Measurements from ENCODE around the gene CCDC68. TPM values are rescaled to one million over a fixed set of nuclear protein-coding genes. Genes with fewer than 3 reads are reported as not detected.

CCDC68 gene
- total RNA-seq, 1 donor from 2014 or later, result not detected

DNA sequence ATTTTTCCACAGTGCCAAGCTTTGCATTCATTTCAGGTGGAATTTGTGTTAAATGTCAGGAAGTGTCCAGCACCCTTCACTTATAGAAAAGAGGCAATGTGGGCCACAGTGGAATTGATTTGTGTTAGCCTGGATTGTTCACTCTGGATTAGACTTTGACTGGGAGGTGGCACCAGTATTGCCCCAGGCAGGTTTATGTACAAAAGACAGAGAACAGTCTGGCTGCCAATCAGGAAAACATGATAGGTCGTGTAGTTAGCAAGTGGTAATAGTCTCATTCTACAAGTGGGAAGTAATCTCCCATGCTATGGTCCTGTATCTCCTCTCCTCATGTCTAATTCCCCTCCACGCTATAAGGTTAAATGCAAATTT, 85.4 kb downstream of the CCDC68 start:
- Mint-ChIP-seq H3K27me3 (ENCODE audit: low read depth) (peaks cover 2% of the 10 kb centered on the region), H3K4me3 (ENCODE audit: unreplicated experiment) (no peak overlapping the region), H3K27ac (ENCODE audit: unreplicated experiment) (no peak overlapping the region), H3K9me3 (ENCODE audit: low read depth) (peaks cover 3% of the 10 kb centered on the region), H3K36me3 (ENCODE audit: low read depth) (no peaks in the 10 kb centered on the region), H3K4me1 (ENCODE audit: low read depth) (no peaks in the 10 kb centered on the region)
- TF ChIP-seq, protein P1, sequence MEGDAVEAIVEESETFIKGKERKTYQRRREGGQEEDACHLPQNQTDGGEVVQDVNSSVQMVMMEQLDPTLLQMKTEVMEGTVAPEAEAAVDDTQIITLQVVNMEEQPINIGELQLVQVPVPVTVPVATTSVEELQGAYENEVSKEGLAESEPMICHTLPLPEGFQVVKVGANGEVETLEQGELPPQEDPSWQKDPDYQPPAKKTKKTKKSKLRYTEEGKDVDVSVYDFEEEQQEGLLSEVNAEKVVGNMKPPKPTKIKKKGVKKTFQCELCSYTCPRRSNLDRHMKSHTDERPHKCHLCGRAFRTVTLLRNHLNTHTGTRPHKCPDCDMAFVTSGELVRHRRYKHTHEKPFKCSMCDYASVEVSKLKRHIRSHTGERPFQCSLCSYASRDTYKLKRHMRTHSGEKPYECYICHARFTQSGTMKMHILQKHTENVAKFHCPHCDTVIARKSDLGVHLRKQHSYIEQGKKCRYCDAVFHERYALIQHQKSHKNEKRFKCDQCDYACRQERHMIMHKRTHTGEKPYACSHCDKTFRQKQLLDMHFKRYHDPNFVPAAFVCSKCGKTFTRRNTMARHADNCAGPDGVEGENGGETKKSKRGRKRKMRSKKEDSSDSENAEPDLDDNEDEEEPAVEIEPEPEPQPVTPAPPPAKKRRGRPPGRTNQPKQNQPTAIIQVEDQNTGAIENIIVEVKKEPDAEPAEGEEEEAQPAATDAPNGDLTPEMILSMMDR (IDR thresholded peaks at IDR 0.05), result no peak
- no peak for DNase-seq (ENCODE audit: low spot score)

DNA sequence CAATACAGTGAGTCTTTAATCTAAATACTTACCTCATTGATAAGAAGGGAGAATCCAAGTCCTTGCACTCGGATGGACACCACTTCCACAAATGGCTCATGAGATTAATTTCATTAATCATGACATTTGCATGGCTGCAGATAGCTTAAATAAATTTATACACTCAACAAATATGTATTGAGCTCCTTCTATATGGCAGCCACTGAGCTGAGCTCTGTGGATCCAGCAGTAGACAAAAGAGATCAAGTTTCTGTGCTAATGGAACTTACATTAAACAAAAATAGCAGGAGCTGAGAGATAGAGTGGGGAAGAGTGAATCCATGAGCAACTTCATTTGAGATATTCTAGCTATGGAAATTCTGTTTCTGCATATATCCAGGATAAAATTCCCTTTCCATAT, 86.6 kb downstream of the CCDC68 start:
- Mint-ChIP-seq H3K4me1 (ENCODE audit: low read depth) (no peaks in the 10 kb centered on the region), H3K4me3 (ENCODE audit: unreplicated experiment) (no peak overlapping the region), H3K9me3 (ENCODE audit: low read depth) (peaks cover 5% of the 10 kb centered on the region), H3K27me3 (ENCODE audit: low read depth) (peaks cover 2% of the 10 kb centered on the region), H3K36me3 (ENCODE audit: low read depth) (no peaks in the 10 kb centered on the region), H3K27ac (ENCODE audit: unreplicated experiment) (no peak overlapping the region)
- TF ChIP-seq, protein P1 (IDR thresholded peaks at IDR 0.05), result no peak
- DNase-seq (ENCODE audit: low spot score), result no peak

DNA sequence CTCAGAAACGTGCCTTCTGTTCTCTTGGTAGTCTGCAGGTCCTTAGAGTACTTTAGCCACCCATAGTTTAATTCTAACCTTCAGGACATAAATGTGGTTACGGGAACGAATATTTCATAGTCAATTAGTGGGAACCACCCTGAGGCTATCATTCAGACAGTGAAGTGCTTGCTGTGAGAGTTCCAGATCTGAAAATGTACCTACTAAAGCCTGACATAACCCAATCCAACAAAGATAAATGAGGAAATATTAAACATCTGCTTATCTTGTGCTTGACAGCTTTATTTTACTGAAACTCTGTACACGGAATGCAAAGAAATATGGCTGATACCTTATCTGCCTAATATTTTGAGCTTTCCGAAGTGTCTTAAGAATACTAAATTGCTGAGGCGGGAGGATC, 88.0 kb downstream of the CCDC68 start:
- no peak overlapping the region for H3K4me3 Mint-ChIP-seq (ENCODE audit: unreplicated experiment)
- TF ChIP-seq, protein P1 (IDR thresholded peaks at IDR 0.05), result no peak
- H3K4me1 Mint-ChIP-seq (ENCODE audit: low read depth), result no peaks in the 10 kb centered on the region
- peaks cover 4% of the 10 kb centered on the region for H3K27me3 Mint-ChIP-seq (ENCODE audit: low read depth)
- no peak overlapping the region for H3K27ac Mint-ChIP-seq (ENCODE audit: unreplicated experiment)
- H3K36me3 Mint-ChIP-seq (ENCODE audit: low read depth), result peaks cover 2% of the 10 kb centered on the region
- H3K9me3 Mint-ChIP-seq (ENCODE audit: low read depth), result peaks cover 5% of the 10 kb centered on the region
- DNase-seq (ENCODE audit: low spot score), result no peak

DNA sequence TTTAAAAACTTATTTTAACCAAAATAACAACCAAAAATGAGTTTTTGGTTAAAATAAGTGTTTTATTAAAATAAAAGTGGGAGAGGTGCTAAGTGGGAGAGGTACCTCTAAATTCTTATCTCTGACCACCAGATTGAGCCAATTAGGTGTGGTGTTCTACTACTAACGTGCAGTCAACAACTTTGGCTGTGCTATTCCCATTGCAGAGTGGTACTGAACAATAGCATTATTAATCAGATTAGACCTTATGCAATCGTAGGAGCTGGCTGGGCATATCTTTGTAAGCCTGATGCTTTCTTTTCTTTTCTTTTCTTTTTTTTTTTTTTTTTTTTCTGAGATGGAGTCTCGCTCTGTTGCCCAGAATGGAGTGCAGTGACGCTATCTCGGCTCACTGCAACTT, 92.1 kb downstream of the CCDC68 start:
- H3K36me3 Mint-ChIP-seq (ENCODE audit: low read depth), result peaks cover 2% of the 10 kb centered on the region
- H3K9me3 Mint-ChIP-seq (ENCODE audit: low read depth), result peaks cover 5% of the 10 kb centered on the region

DNA sequence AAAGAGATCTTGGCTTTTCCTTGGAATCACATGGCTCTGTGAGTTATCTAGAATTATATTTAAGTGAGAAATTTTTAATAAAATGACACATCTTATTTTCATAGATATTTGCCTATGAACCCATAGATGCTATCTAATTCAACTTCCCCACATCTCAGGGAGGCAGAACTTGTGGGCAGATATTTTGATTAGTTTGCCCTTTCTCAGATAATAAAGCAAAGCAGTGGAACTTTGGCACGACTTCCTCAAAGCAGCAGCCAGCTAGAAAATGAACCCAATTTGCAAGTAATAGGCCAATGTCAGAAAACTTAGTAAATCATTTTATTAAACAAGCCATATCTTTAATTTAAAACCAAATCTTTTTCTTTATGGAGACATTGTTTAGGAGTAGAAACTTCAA, 98.3 kb downstream of the CCDC68 start:
- peaks cover 4% of the 10 kb centered on the region for H3K27me3 Mint-ChIP-seq (ENCODE audit: low read depth)
- H3K9me3 Mint-ChIP-seq (ENCODE audit: low read depth), result no peaks in the 10 kb centered on the region
- H3K4me3 Mint-ChIP-seq (ENCODE audit: unreplicated experiment), result no peak overlapping the region
- no peak overlapping the region for H3K27ac Mint-ChIP-seq (ENCODE audit: unreplicated experiment)
- H3K4me1 Mint-ChIP-seq (ENCODE audit: low read depth), result no peaks in the 10 kb centered on the region
- TF ChIP-seq, protein P1 (IDR thresholded peaks at IDR 0.05), result no peak
- DNase-seq (ENCODE audit: low spot score), result no peak
- no peaks in the 10 kb centered on the region for H3K36me3 Mint-ChIP-seq (ENCODE audit: low read depth)

More for the DNA sequence above, 92.1 kb downstream of the CCDC68 start:
- no peak for DNase-seq (ENCODE audit: low spot score)
- Mint-ChIP-seq H3K27me3 (ENCODE audit: low read depth) (peaks cover 4% of the 10 kb centered on the region), H3K27ac (ENCODE audit: unreplicated experiment) (no peak overlapping the region), H3K4me3 (ENCODE audit: unreplicated experiment) (no peak overlapping the region), H3K4me1 (ENCODE audit: low read depth) (no peaks in the 10 kb centered on the region)
- TF ChIP-seq, protein P1 (IDR thresholded peaks at IDR 0.05), result no peak

Data from chondrocyte (in vitro differentiated cells).